Neural progenitor cell (in vitro differentiated cells): ENCODE data around the gene AP1M1.

Experiments
- CTCF ChIP-seq: fragments of 200-600 bp; sonication (generic); IDR thresholded peaks from 2 replicates; pipeline ENCODE4 v1.5.1; 2017; ENCODE audit warnings: antibody characterized with exemption, mild to moderate bottlenecking
- EZH2phosphoT487 ChIP-seq: fragments of 200-600 bp; sonication (generic); IDR thresholded peaks from 2 replicates; pipeline ENCODE4 v1.6.1; 2017; ENCODE audit warnings: antibody characterized with exemption

GRCh38 chr19:16203256-16204004 is 5.7 kb downstream of the AP1M1 start:
- TF ChIP-seq CTCF: no peak
- no peak for TF ChIP-seq EZH2phosphoT487
